Hepatic stellate cell (primary cell): ENCODE results near the gene CIZ1.

Source experiments
- DNase-seq: peaks from one replicate; pipeline ENCODE4 v3.0.0; 2011; ENCODE audit warnings: low spot score

The CIZ1 gene

DNA sequence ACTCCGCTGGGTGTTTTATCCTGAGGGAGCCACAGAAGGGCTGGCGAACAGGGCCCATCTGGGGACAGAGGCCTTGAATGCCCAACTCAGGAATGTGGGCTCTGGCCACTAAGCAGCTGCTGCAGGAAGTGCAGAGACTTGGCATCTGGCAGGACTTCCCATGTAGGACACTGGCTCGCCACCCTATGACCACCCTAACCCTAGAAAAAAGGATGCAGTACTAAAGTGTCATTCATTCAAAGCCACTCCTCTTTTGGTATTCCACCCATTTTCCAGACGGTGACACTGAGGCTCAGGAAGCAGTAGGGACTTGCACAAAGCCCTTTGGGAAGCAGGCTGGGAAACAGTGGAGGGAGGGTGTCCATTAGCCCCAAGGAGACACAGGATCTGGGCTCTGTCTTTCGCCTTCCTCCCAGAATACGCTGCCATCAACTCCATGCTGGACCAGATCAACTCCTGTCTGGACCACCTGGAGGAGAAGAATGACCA lies 28.3 kb downstream of the CIZ1 start:
- DNase-seq, result no peak

DNA sequence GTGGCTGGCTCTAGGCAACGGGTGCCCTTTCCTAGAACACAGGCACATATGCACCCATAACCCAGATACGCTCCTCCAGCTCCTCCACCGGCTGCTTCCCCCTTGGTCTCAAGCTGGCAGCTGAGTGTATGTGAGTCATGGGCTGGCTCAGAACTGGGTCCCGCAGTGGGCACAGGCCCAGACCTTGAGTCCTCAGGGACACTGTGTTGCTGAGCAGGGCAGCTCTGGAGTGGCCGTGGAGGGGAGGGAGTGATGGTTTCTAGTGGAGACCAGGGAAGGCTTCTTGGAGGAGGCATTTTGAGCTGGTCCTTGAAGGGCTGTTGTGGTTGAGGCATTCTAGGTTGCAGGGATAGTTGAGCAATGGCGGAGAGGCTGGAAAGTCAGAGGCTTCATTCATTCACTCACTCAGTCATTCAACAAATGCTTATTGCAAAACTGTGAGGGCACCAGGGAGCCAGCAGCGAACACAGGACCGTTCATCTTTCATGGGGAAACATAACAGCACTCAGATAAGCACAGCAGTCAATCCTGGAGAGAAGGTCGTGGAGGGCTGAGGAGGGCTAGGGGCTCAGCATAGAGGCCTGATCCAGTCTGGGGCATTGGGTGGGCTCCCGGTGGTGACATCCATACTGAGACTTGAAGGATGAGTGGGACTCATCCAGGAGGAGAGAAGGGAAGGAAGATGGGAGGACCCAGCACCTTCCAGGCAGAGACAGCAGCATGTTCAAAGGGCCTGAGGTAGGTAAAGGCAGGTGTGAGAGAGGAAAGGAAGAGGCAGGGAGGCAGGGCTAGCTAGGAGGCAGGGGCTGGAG lies 29.0 kb downstream of the CIZ1 start:
- DNase-seq, result no peak

DNA sequence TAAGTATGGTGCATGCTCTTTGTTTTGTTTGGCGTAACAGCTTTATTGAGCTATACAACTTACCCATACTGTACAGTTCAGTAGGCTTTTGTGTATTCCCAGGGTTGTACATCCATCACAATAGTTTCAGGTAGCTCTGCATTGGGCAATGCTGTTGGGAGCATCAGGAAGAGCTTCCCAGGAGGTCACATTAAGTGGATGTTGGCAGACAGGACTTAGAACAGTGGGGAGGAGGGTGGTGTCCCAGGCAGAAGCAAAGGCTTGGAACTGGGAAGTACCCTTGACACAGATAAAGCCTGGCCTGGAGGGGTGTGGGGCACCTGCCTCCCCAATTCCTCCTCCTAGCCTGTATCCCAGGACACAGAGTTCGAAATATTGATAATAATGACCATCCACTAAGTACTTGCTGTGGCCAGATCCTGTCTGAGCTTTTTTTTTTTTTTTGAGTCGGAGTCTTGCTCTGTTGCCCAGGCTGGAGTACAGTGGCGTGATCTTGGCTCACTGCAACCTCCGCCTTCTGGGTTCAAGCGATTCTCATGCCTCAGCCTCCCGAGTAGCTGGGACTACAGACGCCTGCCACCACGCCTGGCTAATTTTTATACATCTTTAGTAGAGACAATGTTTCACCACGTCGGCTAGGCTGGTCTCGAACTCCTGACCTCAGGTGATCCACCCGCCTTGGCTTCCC lies 30.0 kb downstream of the CIZ1 start:
- no peak for DNase-seq

DNA sequence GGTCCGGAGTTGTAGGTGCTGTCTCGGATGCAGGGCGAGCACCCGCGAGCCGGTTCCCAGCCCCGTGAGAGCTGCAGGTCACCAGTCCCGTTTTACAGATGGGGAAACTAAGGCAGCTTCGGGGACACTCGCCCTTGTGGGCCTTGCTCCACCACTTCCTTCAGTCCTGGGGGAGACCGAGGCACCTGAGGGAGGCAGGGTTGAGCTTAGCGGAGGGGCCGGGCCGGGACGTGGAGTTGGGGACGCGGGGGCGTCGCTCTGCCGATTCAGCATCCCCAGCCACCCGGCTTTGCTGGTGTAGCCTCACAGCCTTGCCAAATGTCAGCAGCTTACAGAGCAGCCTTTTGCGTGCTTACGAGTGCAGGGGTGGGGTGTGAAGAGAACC lies 30.8 kb downstream of the CIZ1 start:
- peak; percentile 61 for DNase-seq

DNA sequence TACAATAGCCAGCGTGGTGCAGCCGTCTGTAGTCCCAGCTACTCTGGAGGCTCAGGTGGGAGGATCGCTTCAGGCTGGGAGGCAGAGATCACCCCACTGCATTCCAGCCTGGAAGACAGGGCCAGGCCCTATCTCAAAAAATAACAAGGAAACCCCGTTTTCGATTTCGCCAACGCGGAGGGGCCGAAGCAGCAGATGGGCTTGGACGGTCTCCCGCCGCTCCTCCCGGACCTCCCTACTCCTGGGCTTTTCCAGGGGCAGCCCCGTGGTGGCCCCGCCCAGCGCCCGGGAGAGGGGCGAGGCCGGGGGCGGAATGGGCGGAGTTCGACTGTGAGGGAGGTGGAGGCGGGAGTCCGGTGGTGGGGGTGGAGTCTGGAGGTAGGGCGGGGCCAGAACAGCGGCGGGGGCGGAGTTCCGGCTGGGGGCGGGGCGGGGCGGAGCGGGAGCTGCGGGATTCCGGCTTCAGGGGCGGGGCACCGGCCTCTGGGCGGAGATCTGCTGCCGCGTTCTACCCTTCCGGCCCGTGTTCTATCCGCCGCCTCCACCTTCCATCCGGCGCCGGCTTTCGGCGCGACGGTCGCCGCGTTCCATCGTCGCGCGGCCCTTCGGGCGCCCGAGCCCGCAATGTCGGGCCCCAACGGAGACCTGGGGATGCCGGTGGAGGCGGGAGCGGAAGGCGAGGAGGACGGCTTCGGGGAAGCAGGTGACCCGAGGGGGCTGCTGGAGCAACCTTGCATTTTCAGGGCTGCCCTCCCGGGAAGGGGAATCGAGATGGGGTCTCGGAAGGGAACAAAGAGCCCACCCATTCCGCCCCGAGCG lies 31.4 kb downstream of the CIZ1 start, which contains the start of gene BBLN:
BBLN (plus strand) TSS at position 482 of the 819 bp plus-strand sequence; CDS start at position 625, 143 bp downstream.
- DNase-seq, result peak; percentile 99

DNA sequence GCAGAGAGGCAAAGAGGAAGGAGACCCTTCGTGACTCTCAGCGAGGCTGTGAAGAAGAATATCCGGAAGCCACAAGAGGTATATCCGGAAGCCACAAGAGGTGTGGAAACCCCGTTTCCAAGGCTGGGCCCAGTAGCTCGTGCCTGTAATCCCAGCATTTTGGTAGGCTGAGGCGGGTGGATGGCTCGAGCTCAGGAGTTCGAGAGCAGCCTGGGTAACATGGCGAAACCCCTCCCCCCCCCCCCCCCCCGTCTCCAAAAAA lies 31.9 kb downstream of the CIZ1 start:
- no peak for DNase-seq

DNA sequence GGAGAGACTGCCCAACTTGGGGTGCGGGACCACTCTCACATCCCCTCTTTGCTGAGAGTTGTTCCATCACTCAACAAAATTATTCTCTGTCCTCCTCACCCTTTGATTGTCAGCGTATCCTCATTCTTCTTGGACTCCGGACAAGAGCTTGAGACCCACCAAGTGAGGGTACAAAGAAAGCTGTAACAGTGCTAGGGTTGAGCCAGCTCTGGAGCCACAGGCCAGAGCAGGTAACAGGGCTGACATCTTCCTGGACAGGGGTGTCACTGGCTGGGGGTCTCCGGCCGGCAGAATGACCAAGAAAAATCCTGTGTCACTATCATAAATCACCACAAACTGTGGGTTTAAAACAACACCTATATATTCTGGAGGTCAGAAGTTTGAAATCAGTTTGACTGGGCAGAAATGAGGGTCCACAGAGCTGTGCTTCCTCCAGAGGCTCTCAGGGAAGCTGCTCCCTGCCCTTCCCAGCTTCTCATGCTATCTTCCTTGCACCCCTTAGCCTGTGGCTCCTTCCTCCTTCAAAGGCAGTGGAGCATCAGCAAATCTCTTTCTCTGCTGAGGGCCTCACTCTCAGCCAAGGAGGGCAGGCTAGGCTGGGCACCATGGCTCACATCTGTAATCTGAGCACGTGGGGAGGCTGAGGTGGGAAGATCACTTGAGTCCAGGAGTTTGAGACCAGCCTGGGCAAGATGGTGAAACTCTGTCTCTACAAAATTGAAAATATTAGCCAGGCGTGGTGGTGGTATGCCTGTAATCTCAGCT lies 35.5 kb downstream of the CIZ1 start:
- no peak for DNase-seq

DNA sequence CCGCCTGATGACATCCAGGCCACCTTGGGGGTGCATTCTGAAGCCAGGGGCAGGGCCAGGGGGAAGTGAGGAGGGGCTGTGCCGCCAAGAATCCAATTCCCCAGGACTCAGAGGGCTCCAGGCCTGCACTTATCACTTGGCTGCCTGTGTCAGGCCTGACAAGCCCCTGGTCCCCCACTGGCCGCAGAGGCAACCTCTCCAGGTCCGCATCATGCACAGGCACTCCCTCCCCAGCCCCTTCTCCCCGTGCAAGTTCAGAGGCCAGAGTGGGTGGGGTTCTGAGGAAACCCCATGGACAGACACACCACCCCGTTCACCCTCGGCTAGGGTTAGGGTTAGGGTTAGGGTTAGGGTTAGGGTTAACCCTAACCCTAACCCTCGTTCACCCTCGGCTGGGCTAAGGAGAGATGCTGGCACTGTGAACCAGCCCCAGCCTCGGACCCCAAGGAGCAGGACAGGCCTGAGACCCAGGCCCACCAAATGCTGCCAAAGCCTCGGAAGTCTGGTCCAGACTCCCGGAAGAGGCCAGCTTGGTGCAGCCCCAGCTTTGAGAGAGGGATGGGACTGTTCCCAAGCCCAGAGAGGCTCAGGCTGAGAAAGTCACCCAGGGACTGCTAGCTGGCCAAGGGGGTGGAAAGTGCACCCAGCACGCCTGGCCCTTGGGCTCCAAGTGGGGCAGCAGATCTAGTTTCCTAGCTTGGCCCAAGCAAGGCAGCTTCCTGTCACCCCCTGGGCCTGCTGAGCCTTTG lies 37.3 kb downstream of the CIZ1 start:
- DNase-seq, result no peak

DNA sequence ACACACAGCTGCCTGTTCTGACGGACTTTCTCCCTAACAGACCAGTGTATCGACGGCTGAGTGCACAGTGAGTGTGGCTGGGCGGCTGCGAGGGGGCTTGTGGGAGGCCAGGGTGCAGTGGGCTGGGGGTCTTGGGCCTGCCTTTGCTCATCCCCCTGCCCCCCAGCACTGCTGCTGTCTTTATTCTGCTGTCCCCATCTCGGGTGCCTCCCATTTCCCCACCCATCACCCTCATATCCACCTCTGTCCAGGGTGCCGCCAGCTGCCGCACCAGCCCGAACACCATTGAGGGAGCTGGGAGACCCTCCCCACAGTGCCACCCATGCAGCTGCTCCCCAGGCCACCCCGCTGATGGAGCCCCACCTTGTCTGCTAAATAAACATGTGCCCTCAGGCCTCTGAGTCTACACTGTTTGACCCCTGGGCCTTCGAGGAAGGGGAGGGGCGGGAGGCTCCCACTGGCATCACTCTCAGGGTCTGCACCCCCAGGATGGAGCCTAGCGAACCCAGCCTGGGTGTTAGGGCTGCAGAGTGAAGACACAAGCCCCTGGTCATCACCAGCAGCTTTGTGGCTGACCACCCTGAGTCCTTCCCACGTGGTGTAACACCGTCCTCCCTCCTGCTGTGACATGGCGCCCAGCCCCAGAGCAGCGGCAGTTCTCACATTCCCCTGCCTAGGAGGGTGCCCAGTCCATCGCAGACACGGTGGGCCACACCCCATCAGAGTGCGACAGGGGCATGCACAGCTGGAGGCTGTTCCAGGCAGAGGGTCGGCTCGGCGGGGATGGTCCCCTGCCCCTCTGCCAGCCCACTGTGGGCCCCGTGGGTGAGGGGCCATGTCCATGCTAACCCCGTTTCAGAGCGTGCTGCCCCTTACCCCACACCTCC lies 38.1 kb downstream of the CIZ1 start:
- no peak for DNase-seq

DNA sequence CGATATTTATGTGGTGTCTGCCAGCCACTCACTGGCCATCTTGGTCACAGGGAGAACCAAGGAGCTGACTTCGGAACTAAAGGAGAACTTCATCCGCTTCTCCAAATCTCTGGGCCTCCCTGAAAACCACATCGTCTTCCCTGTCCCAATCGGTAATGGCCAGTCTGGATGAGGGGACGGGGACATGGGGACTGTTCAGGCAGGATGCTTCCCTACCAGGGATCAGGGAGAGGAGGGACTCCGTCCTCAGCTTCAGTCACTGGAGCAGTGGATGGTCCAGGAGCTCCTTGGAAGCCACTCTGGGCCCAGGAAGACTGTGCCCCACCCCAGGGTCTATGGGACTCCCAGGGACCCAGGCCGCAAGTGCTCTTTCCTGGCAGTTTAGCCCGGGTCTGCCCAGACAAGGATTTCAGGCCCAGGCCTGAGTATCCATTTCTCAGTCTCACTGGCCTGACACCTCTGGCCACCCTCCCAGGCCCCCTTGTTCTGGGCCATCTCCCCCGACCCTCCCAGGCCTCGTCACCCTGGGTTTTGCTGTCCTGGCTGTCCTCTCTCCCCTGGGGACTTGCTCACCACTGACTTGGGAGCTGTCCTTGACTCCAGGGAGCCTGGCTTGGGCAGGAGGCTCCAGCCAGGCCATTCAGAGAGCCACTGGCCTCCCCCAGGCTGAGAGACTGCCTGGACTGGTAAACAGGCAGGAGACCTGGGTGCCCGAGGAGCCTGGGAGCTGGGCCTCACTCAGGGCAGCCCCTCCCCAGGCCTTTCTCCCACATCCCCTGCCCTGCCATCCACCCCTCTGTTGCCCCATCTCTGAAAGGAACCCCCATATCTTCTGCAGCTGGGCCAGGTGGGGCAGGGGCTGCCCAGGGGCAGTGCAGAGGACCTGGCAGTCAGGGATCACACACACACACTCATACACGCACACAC lies 39.0 kb downstream of the CIZ1 start:
- no peak for DNase-seq

DNA sequence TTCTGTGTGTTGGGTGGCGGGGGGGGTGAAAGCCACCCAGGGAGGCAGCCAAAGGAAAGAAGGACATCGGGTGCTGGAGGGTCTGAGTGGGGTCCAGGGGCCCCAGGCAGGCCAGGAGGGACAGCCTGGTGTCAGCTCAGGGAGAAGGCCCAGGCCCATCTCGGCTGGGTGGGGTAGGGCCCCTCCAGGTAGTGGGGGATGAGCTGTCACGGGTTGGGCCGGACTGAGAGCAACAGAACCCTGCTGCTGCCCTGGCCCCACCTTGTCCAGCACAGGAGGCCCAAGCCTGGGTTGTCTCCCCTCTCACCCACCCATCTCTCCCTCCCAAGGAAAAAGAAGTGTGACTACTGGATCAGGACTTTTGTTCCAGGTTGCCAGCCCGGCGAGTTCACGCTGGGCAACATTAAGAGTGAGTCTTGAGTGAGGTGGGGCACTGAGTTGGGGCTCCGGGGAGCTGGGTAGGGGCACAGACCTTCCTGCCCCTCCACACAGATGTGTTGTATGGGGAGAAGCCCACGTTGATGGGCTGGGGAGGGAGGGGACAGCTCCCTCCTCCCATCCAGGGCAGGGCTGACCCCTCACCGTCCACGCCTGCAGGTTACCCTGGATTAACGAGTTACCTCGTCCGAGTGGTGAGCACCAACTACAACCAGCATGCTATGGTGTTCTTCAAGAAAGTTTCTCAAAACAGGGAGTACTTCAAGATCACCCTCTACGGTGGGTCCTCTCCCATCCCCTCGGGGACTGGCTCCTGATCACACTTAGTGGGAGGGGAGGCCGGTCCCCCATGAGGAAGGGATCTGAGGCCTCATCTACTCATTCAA lies 39.9 kb downstream of the CIZ1 start:
- no peak for DNase-seq

DNA sequence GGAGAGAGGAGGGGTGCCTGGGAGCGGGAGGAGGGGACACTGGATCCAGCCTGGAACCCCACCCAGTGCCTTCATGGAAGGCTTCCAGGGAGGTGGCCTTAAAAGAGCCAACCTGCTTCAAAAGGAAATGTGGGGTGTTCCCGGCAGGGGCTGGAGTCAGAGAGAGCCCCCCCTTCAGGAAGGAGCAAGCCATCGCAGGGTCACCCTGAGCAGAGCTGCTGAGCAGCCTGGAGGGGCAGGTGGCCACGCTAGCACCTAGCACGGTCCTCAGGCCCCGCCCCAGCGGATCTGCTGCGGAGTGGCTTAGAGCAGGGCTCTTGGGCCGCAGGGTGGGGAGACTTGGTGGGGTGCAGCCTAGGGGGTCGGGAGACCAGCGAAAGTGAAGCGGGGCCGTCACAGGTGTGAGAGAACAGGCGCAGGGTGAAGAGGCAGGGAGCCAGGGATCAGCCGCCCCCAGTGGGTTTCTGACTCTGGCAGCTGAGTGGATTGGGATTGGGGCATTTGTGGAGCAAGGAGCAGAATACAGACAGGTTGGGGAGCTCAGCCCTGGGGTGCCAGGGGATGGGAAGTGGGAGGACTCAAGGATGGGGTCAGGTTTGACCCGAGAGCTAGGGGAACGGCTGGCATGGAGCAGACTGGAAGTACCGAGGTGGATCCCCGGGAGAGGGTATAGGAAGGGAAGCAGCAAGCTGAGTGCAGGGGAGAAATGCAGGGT lies 40.6 kb downstream of the CIZ1 start:
- no peak for DNase-seq

DNA sequence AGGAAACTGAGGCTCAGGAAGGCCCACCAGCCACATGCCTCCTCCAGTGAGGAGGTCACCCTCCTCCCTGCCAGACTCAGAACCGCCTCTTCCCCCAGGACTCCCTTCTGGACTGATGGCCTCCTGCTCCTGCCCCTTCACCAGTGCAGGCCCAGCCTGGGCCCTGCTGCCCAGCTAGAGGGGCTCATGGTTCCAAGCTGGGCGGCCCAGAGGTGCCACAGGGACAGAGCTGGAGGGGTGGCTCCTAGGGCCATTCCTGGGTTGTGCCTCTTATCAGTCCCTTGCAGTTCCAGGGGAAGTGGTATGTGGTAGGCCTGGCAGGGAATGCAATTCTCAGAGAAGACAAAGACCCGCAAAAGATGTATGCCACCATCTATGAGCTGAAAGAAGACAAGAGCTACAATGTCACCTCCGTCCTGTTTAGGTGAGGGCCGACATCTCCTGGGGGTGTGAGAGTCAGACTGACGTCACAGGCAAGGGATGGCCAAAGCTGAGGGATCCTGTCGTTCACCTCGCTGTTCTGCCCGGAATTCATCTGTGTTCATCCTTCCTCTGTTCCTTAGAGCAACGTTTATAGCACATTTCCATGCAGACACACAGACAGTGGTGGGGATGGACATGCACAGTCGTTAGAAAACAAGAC lies 41.3 kb downstream of the CIZ1 start:
- no peak for DNase-seq

DNA sequence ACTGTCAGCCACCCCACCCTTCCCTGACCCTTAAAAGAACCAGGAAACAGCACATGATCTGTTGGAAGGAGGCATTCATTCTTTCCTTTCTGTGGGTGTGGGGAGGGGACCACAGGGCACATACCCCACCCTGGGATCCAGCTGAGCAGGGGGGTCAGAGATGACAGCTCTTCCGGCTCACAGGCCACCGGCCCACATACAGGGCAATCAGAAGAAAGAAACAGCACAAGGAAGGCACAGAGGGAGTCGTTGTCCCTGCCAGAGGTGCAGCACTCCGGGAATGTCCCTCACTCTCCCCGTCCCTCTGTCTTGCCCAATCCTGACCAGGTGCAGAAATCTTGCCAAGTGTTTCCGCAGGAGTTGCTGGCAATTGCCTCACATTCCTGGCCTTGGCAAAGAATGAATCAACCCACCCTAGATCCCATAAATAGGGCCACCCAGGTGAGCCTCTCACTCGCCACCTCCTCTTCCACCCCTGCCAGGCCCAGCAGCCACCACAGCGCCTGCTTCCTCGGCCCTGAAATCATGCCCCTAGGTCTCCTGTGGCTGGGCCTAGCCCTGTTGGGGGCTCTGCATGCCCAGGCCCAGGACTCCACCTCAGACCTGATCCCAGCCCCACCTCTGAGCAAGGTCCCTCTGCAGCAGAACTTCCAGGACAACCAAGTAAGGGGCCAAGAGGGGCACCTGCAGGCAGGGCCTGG lies 42.2 kb downstream of the CIZ1 start, which contains the start of gene LCN2:
LCN2 (plus strand) TSS at position 453 of the 701 bp plus-strand sequence; CDS start at position 526, 73 bp downstream.
- DNase-seq, result no peak

DNA sequence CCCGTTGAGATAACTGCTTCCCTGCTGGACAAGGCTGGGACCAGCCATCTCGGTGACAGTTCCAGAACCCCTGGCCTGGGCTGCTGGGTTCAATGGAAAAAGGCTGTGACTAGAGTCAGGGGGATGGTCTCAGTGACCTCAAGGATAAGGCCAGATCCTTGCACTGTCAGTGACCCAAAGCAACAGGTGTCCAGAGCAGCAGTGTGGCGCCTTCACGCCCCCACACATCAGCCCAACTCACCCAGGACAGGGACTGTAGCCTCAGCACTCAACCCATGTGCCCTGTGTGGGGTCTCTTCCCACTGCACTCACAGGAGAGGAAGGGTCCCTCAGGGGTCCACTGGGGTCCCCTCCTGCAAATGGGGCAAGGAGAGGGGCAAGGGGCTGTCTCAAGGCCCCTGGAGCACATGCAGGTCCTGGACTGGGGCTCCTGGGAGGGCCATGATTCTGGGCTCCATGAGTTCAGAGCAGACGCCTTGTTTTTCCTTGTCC lies 42.8 kb downstream of the CIZ1 start:
- no peak for DNase-seq

DNA sequence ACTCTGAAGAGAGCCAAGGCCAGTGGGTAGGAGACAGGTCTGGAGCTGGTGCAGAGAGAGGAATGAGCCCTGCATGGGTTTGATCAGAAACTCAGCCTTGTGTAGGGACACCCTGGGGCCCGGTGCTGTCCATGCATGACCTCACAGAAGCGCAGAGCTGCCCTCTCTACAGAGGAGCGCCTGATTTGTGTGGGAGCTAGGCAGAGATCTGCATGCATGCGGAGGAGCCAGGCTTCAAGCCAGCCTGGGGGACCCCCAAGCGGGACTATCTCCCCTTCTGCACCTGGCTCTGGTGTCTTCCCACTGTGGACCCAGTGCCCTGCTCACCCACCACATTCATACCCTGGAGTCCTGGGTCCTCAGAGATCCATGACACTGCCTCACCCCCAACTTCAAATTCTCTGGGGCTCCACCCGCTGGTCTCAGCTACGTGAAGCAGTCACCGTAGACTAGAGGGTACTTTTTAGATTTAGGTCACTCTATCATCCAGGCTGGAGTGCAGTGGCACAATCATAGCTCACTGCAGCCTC lies 44.7 kb downstream of the CIZ1 start:
- DNase-seq, result no peak
